H9 (cell line): ENCODE measurements around the gene JMJD8. TPM values are rescaled to one million over a fixed set of nuclear protein-coding genes. Genes with fewer than 3 reads are reported as not detected.

Experiments used
- DNase-seq: peaks from one replicate; pipeline ENCODE4 v3.0.0-alpha.2; 2017
- H2AFZ ChIP-seq: one replicate; pipeline ENCODE4 v1.6.1; 2013; ENCODE audit warnings: mild to moderate bottlenecking, low read length, control low read depth, moderate library complexity
- H2AK5ac ChIP-seq: 2 replicates; pipeline ENCODE4 v1.6.1; 2013; ENCODE audit warnings: low read length, control low read depth, mixed read lengths; ENCODE audit not compliant: insufficient read length
- H2BK120ac ChIP-seq: one replicate; pipeline ENCODE4 v1.6.1; 2013; ENCODE audit warnings: low read depth, mild to moderate bottlenecking, low read length, control low read depth, inconsistent platforms; ENCODE audit not compliant: poor library complexity, severe bottlenecking
- H2BK12ac ChIP-seq: 2 replicates; pipeline ENCODE4 v1.6.1; 2013; ENCODE audit warnings: low read length, control low read depth, mixed read lengths, low read depth; ENCODE audit not compliant: insufficient read length
- H2BK15ac ChIP-seq: 2 replicates; pipeline ENCODE4 v1.6.1; 2013; ENCODE audit warnings: low read depth, low read length, control low read depth
- H2BK20ac ChIP-seq: one replicate; pipeline ENCODE4 v1.6.1; 2013; ENCODE audit warnings: low read depth, mild to moderate bottlenecking, low read length, control low read depth, inconsistent platforms; ENCODE audit not compliant: poor library complexity, severe bottlenecking
- H2BK5ac ChIP-seq: 2 replicates; pipeline ENCODE4 v1.6.1; 2013; ENCODE audit warnings: low read length, control low read depth, mixed read lengths; ENCODE audit not compliant: insufficient read length
- H3K14ac ChIP-seq: 2 replicates; pipeline ENCODE4 v1.6.1; 2013; ENCODE audit warnings: low read length, control low read depth; ENCODE audit not compliant: insufficient read depth
- H3K18ac ChIP-seq: 2 replicates; pipeline ENCODE4 v1.6.1; 2013; ENCODE audit warnings: low read depth, mild to moderate bottlenecking, mixed read lengths, low read length, control low read depth; ENCODE audit not compliant: insufficient read length
- H3K23ac ChIP-seq: 2 replicates; pipeline ENCODE4 v1.6.1; 2013; ENCODE audit warnings: low read length, control low read depth, mixed read lengths, low read depth; ENCODE audit not compliant: insufficient read length
- H3K23me2 ChIP-seq: 2 replicates; pipeline ENCODE4 v1.6.1; 2013; ENCODE audit warnings: low read depth, mild to moderate bottlenecking, mixed read lengths, low read length, control low read depth; ENCODE audit not compliant: insufficient read length, poor library complexity, severe bottlenecking
- H3K27ac ChIP-seq: 2 replicates; pipeline ENCODE4 v1.5.1; 2013; ENCODE audit warnings: low read length, control low read depth, mixed read lengths, low read depth; ENCODE audit not compliant: insufficient read length
- H3K27me3 ChIP-seq: 2 replicates; pipeline ENCODE4 v1.6.1; 2013; ENCODE audit warnings: low read length, control low read depth, inconsistent platforms; ENCODE audit not compliant: insufficient read depth
- H3K4ac ChIP-seq: 2 replicates; pipeline ENCODE4 v1.6.1; 2013; ENCODE audit warnings: low read depth, mild to moderate bottlenecking, control low read depth, inconsistent platforms, low read length, moderate library complexity
- H3K4me1 ChIP-seq: 2 replicates; pipeline ENCODE4 v1.6.1; 2013; ENCODE audit warnings: low read length, control low read depth, inconsistent platforms; ENCODE audit not compliant: insufficient read depth
- H3K4me2 ChIP-seq: 2 replicates; pipeline ENCODE4 v1.6.1; 2013; ENCODE audit warnings: low read length, control low read depth, mixed read lengths; ENCODE audit not compliant: insufficient read length, insufficient read depth
- H3K56ac ChIP-seq: 2 replicates; pipeline ENCODE4 v1.6.1; 2013; ENCODE audit warnings: low read depth, mild to moderate bottlenecking, mixed read lengths, low read length, control low read depth; ENCODE audit not compliant: insufficient read length
- H3K79me1 ChIP-seq: 2 replicates; pipeline ENCODE4 v1.6.1; 2013; ENCODE audit warnings: low read depth, mild to moderate bottlenecking, moderate library complexity, low read length, control low read depth, inconsistent platforms; ENCODE audit not compliant: insufficient read depth, poor library complexity, severe bottlenecking
- H3K79me2 ChIP-seq: 2 replicates; pipeline ENCODE4 v1.6.1; 2013; ENCODE audit warnings: low read length, control low read depth, inconsistent platforms; ENCODE audit not compliant: insufficient read depth
- H3K9ac ChIP-seq: 2 replicates; pipeline ENCODE4 v1.6.1; 2013; ENCODE audit warnings: low read length, control low read depth, mixed read lengths; ENCODE audit not compliant: insufficient read length; ENCODE audit errors: extremely low read depth
- H3K9me3 ChIP-seq: one replicate; pipeline ENCODE4 v1.6.1; 2013; ENCODE audit warnings: low read depth, low read length, inconsistent platforms; ENCODE audit not compliant: control insufficient read depth
- H3T11ph ChIP-seq: one replicate; pipeline ENCODE4 v1.6.1; 2013; ENCODE audit warnings: mild to moderate bottlenecking, low read length, control low read depth, inconsistent platforms
- H4K20me1 ChIP-seq: one replicate; pipeline ENCODE4 v1.6.1; 2013; ENCODE audit not compliant: control insufficient read depth, insufficient read length, insufficient read depth
- H4K5ac ChIP-seq: 2 replicates; pipeline ENCODE4 v1.6.1; 2013; ENCODE audit warnings: low read depth, mild to moderate bottlenecking, mixed read lengths, low read length, control low read depth; ENCODE audit not compliant: insufficient read length
- H4K8ac ChIP-seq: replicated peaks from 2 replicates; pipeline ENCODE4 v1.6.1; 2013; ENCODE audit warnings: low read length, control low read depth, mixed read lengths, low read depth; ENCODE audit not compliant: insufficient read length
- H4K91ac ChIP-seq: 2 replicates; pipeline ENCODE4 v1.6.1; 2013; ENCODE audit warnings: low read depth, mild to moderate bottlenecking, moderate library complexity, mixed read lengths, low read length, control low read depth; ENCODE audit not compliant: insufficient read length
- H3K27ac Mint-ChIP-seq, 3 experiments: 2 replicates in 2 of 3; 3 replicates in 1 of 3; pipeline ENCODE4 v1.8.0; 2020 to 2021; ENCODE audit warnings: mixed read lengths in 3 of 3, mild to moderate bottlenecking in 1 of 3, moderate library complexity in 1 of 3
- H3K27me3 Mint-ChIP-seq: 2 replicates; pipeline ENCODE4 v1.8.0; 2021; ENCODE audit warnings: low read depth, mild to moderate bottlenecking, moderate library complexity, mixed read lengths
- H3K36me3 Mint-ChIP-seq, 3 experiments: 2 replicates in 2 of 3; 3 replicates in 1 of 3; pipeline ENCODE4 v1.8.0; 2020 to 2021; ENCODE audit warnings: low read depth in 3 of 3, mixed read lengths in 3 of 3; ENCODE audit not compliant: insufficient read depth in 1 of 3
- H3K4me1 Mint-ChIP-seq, 2 experiments: 2 replicates each; pipeline ENCODE4 v1.8.0; 2020; ENCODE audit warnings: mixed read lengths in 2 of 2
- H3K4me3 Mint-ChIP-seq, 2 experiments: 2 replicates in 1 of 2; 3 replicates in 1 of 2; pipeline ENCODE4 v1.8.0; 2020 to 2021; ENCODE audit warnings: mild to moderate bottlenecking in 2 of 2, mixed read lengths in 2 of 2, moderate library complexity in 1 of 2
- H3K9me3 Mint-ChIP-seq, 2 experiments: 2 replicates in 1 of 2; 3 replicates in 1 of 2; pipeline ENCODE4 v1.8.0; 2020; ENCODE audit warnings: mild to moderate bottlenecking in 2 of 2, mixed read lengths in 2 of 2, moderate library complexity in 1 of 2
- CTCF ChIP-seq: fragments of 200-600 bp; sonication (generic); conservative IDR thresholded peaks from 3 replicates; pipeline ENCODE4 v1.8.0; 2021; ENCODE audit warnings: antibody characterized with exemption, mild to moderate bottlenecking
- WGBS: extraction: QIAGEN DNeasy Blood & Tissue Kit; methylation state at CpG from one replicate; pipeline ENCODE4 v1.1.7; 2013; ENCODE audit warnings: missing lambda C conversion rate, low lambda C conversion rate, mixed read lengths; ENCODE audit not compliant: insufficient read length; ENCODE audit errors: extremely low coverage; 5-methylcytosine and 5-hydroxymethylcytosine counted together
- total RNA-seq: library from RNA; stranded (reverse); gene quantifications from 2 replicates; pipeline ENCODE4 v1.2.1, GENCODE V29; 2021

Gene JMJD8
- total RNA-seq, 1 experiment from 2014 or later: 52.7 TPM

DNA sequence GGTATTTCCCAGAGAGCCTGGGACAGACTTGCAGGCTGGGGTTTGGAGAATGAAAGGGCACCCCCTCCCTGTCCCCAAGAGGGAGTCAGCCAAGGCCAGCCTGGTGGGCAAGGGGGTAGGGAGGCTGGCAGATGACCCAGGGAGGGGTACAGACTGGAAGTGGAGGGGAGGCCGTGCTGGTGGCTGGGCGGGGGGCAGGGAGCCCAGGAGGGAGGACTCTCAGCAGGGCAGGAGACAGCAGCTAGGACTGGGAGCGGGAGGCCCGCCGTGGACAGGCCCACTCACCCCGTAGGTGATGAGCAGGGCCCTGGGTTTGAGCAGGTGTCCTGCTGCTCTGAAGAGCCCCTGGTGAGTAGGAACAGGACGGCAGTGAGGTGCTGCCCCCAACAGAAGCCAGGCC is 49.1 kb downstream of the JMJD8 start:
- Histone ChIP-seq H3K56ac (no peak overlapping the region), H3K9ac (no peak overlapping the region)

More for the DNA sequence above, 49.1 kb downstream of the JMJD8 start:
- Mint-ChIP-seq H3K27ac (no peak overlapping the region; a peak in 1 of 7 replicates), H3K27me3 (peaks cover 2% of the 10 kb centered on the region; the same call in 1 of the 2 replicates), H3K9me3 (peaks cover 3% of the 10 kb centered on the region in 2 experiments; a peak in 2 of 5 replicates), H3K36me3 (peaks cover 0 to 6% (median 1%) of the 10 kb centered on the region in 3 experiments; a peak in 4 of 7 replicates), H3K4me3 (peak overlapping the region; percentile 73 to 82; a peak in 4 of 5 replicates), H3K4me1 (peaks cover 11 to 30% of the 10 kb centered on the region in 2 experiments)
- no peak overlapping the region for H3K27ac ChIP-seq
- no peaks in the 10 kb centered on the region for H3K79me1 ChIP-seq
- peaks cover 2% of the 10 kb centered on the region; the same call in 1 of the 2 replicates for H3K79me2 ChIP-seq
- no peak overlapping the region for H2BK12ac ChIP-seq
- no peak overlapping the region for H3K14ac ChIP-seq
- H3K18ac ChIP-seq: no peak overlapping the region
- TF ChIP-seq CTCF: no peak
- no peaks in the 10 kb centered on the region for H3K27me3 ChIP-seq
- no peak overlapping the region for H3K4me2 ChIP-seq
- no peaks in the 10 kb centered on the region for H4K20me1 ChIP-seq
- H4K91ac ChIP-seq: no peak overlapping the region
- H2BK5ac ChIP-seq: no peak overlapping the region
- H3T11ph ChIP-seq: no peak overlapping the region
- H2BK20ac ChIP-seq: no peak overlapping the region
- H3K4ac ChIP-seq: no peak overlapping the region
- H3K23me2 ChIP-seq: peaks cover 15% of the 10 kb centered on the region
- no peaks in the 10 kb centered on the region; the same call in 1 of the 2 replicates for H3K4me1 ChIP-seq
- no peak overlapping the region for H2BK120ac ChIP-seq
- WGBS: no CpG with 5 or more reads among the region's 7 CpGs
- no peak overlapping the region for H4K5ac ChIP-seq
- H3K23ac ChIP-seq: no peak overlapping the region
- no peak overlapping the region for H2AK5ac ChIP-seq
- H4K8ac ChIP-seq: no peak overlapping the region
- H3K9me3 ChIP-seq: no peaks in the 10 kb centered on the region
- DNase-seq: no peak
- no peak overlapping the region for H2AFZ ChIP-seq
- H2BK15ac ChIP-seq: no peak overlapping the region
